ENCODE results near the gene C1orf74.

C1orf74 gene

DNA sequence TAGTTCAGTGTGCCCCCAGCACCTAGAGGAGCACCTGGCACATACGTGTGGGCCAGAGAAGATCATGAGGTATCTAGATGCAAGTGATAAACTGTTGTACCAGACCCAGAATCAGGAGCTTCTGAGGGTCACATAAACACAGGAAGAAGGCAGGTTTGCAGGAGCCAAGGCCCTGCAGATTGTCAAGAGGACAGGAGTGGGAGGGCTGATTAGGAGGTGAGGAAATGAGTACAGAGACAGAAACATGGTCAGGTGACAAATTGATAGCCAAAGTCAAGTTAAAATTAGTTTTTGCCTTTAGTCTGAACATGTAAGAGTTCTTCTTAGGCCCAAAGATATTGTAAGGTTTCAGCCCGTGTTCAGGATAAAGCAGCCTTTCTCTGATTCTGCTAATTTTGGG lies 42.5 kb downstream of the C1orf74 start:
- TF ChIP-seq CTCF (conservative IDR thresholded peaks at IDR 0.05): no peak
- H3K27ac ChIP-seq: no peak overlapping the region

GRCh38 chr1:209741193-209741592 lies 43.2 kb downstream of the C1orf74 start:
- TF ChIP-seq CTCF (conservative IDR thresholded peaks at IDR 0.05): no peak
- H3K27ac ChIP-seq: no peak overlapping the region

GRCh38 chr1:209738270-209738669 lies 46.1 kb downstream of the C1orf74 start:
- no peak overlapping the region for H3K27ac ChIP-seq
- TF ChIP-seq CTCF (conservative IDR thresholded peaks at IDR 0.05): no peak

GRCh38 chr1:209737118-209737505 lies 47.2 kb downstream of the C1orf74 start:
- TF ChIP-seq CTCF (conservative IDR thresholded peaks at IDR 0.05): no peak
- no peak overlapping the region for H3K27ac ChIP-seq

DNA sequence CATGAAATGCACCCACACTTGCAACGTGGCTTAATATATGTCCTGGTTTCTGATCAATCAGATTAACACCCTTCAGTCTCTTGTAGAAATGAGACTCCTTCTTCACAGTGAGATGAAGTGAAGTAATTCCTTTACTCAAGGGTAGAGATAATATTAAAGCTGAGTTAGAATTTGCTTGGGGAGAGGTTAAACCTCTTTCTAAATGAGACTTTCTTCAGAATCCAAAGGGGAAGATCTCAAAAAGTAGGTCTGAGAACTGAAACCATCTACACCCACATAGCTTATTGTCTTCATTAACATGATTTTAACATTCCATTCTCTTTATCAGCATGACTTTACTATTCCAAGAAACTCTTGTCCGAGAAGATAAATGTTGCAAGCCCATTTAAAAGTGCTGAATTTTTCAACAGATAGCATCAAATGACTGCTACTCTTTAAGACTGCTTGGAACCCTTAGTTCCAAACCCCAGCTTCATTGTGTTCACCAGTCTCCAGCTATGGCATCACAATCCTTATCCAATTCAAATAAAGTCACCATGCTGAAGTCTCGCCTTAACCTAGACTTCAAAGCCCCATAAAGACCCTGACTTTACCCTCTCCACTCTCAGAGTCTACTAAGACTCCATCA lies 47.8 kb downstream of the C1orf74 start:
- TF ChIP-seq CTCF (conservative IDR thresholded peaks at IDR 0.05): no peak
- no peak overlapping the region for H3K27ac ChIP-seq

GRCh38 chr1:209733409-209734192 lies 50.8 kb downstream of the C1orf74 start:
- no peak for TF ChIP-seq CTCF (conservative IDR thresholded peaks at IDR 0.05)
- no peak overlapping the region for H3K27ac ChIP-seq

GRCh38 chr1:209732725-209733124 lies 51.6 kb downstream of the C1orf74 start:
- TF ChIP-seq CTCF (conservative IDR thresholded peaks at IDR 0.05): no peak
- no peak overlapping the region for H3K27ac ChIP-seq

Data from VCaP (cell line).